ENCODE measurements around the gene YIPF3.

GRCh38 chr6:43481075-43481474 is 35.7 kb downstream of the YIPF3 start:
- TF ChIP-seq CTCF (IDR thresholded peaks at IDR 0.05) (no peak), POLR2AphosphoS5 (IDR thresholded peaks at IDR 0.05) (no peak), EP300 (IDR thresholded peaks at IDR 0.05) (no peak), POLR2A (IDR thresholded peaks at IDR 0.05) (no peak)
